IMR-90 (cell line): Measurements from ENCODE around the gene LRRC4C. TPM values are rescaled to one million over a fixed set of nuclear protein-coding genes. Genes with fewer than 3 reads are reported as not detected.

ENCODE experiments used
- ATAC-seq: fragments of 200-7000 bp; cut with Tn5 transposase; 2 replicates; pipeline ENCODE4 v1.9.1; 2020; ENCODE audit warnings: low read depth, mild to moderate bottlenecking, moderate library complexity
- BruUV-seq: library from RNA; stranded (reverse); fragments of 400-500 nt; replicated peaks from 2 replicates; lab custom pipeline; 2021; lab: Mats Ljungman, UMichigan
- CTCF ChIA-PET: fragments of 300-600 bp; formaldehyde crosslinking; extraction: SDS; loops from one replicate; lab custom pipeline; 2021; ENCODE audit warnings: antibody characterized with exemption; lab: Yijun Ruan, JAX
- POLR2A ChIA-PET: fragments of 300-600 bp; sonication (Branson Sonifier 250); formaldehyde crosslinking; loops from one replicate; lab custom pipeline; 2022; ENCODE audit warnings: antibody characterized with exemption; ENCODE audit not compliant: unreplicated experiment; lab: Charles Lee
- DNase-seq: peaks from one replicate; pipeline ENCODE4 v3.0.0; 2013
- H2AFZ ChIP-seq: replicated peaks from 2 replicates; pipeline ENCODE3; 2013; ENCODE audit warnings: low read length, mild to moderate bottlenecking; ENCODE audit not compliant: poor library complexity
- H2AK5ac ChIP-seq: 2 replicates; pipeline ENCODE4 v1.6.1; 2013; ENCODE audit warnings: low read depth, low read length, inconsistent platforms
- H2AK9ac ChIP-seq: replicated peaks from 2 replicates; pipeline ENCODE3; 2013; ENCODE audit warnings: mild to moderate bottlenecking, low read depth, low read length, moderate library complexity; ENCODE audit not compliant: poor library complexity
- H2BK120ac ChIP-seq: 2 replicates; pipeline ENCODE4 v1.6.1; 2013; ENCODE audit warnings: low read depth, low read length, inconsistent platforms
- H2BK15ac ChIP-seq: 3 replicates; pipeline ENCODE4 v1.6.1; 2013; ENCODE audit warnings: low read depth, low read length, inconsistent platforms
- H2BK20ac ChIP-seq: 2 replicates; pipeline ENCODE4 v1.6.1; 2013; ENCODE audit warnings: low read depth, mild to moderate bottlenecking, inconsistent platforms, low read length, moderate library complexity
- H2BK5ac ChIP-seq: 2 replicates; pipeline ENCODE4 v1.6.1; 2013; ENCODE audit warnings: mild to moderate bottlenecking, low read depth, low read length, inconsistent platforms; ENCODE audit not compliant: poor library complexity, severe bottlenecking
- H3K14ac ChIP-seq: replicated peaks from 2 replicates; pipeline ENCODE4 v1.6.1; 2013; ENCODE audit warnings: low read depth, low read length, inconsistent platforms
- H3K18ac ChIP-seq: 2 replicates; pipeline ENCODE4 v1.6.1; 2013; ENCODE audit warnings: low read depth, low read length, control low read depth
- H3K23ac ChIP-seq: 2 replicates; pipeline ENCODE4 v1.6.1; 2013; ENCODE audit warnings: low read depth, low read length, inconsistent platforms
- H3K27ac ChIP-seq: 2 replicates; pipeline ENCODE4 v1.5.1; 2013; ENCODE audit warnings: mild to moderate bottlenecking, control low read depth, low read length; ENCODE audit not compliant: insufficient read depth
- H3K27me3 ChIP-seq: 2 replicates; pipeline ENCODE4 v1.6.1; 2013; ENCODE audit warnings: low read length; ENCODE audit not compliant: control insufficient read depth, insufficient read depth
- H3K36me3 ChIP-seq: 2 replicates; pipeline ENCODE4 v1.6.1; 2013; ENCODE audit warnings: low read length, mixed read lengths; ENCODE audit not compliant: control insufficient read depth, insufficient read depth
- H3K4ac ChIP-seq: 2 replicates; pipeline ENCODE4 v1.6.1; 2013; ENCODE audit warnings: low read depth, low read length, inconsistent platforms
- H3K4me1 ChIP-seq: 2 replicates; pipeline ENCODE4 v1.6.1; 2013; ENCODE audit warnings: low read length, mixed read lengths; ENCODE audit not compliant: control insufficient read depth, insufficient read depth
- H3K4me2 ChIP-seq: 2 replicates; pipeline ENCODE4 v1.6.1; 2013; ENCODE audit warnings: low read depth, mild to moderate bottlenecking, control low read depth, low read length, moderate library complexity
- H3K4me3 ChIP-seq: 2 replicates; pipeline ENCODE4 v1.5.1; 2013; ENCODE audit warnings: low read depth, mild to moderate bottlenecking, control low read depth, low read length, moderate library complexity; ENCODE audit not compliant: insufficient read depth
- H3K56ac ChIP-seq: 2 replicates; pipeline ENCODE4 v1.6.1; 2013; ENCODE audit warnings: low read length, inconsistent platforms; ENCODE audit not compliant: insufficient read depth; ENCODE audit errors: extremely low read depth
- H3K79me1 ChIP-seq, 2 experiments: 2 replicates each; pipeline ENCODE4 v1.6.1; 2013; ENCODE audit warnings: low read length in 2 of 2, inconsistent platforms in 1 of 2, low read depth in 1 of 2
- H3K9ac ChIP-seq: 2 replicates; pipeline ENCODE4 v1.6.1; 2013; ENCODE audit warnings: low read depth, low read length, control low read depth
- H3K9me1 ChIP-seq: 2 replicates; pipeline ENCODE4 v1.6.1; 2013; ENCODE audit warnings: low read length, inconsistent platforms; ENCODE audit not compliant: insufficient read depth
- H3K9me3 ChIP-seq: 2 replicates; pipeline ENCODE4 v1.6.1; 2013; ENCODE audit warnings: low read length; ENCODE audit not compliant: control insufficient read depth, insufficient read depth
- H4K20me1 ChIP-seq: 2 replicates; pipeline ENCODE4 v1.6.1; 2013; ENCODE audit warnings: low read length, inconsistent platforms; ENCODE audit not compliant: insufficient read depth
- H4K5ac ChIP-seq: 2 replicates; pipeline ENCODE4 v1.6.1; 2013; ENCODE audit warnings: mild to moderate bottlenecking, low read depth, low read length, control low read depth
- H4K8ac ChIP-seq, 2 experiments: 2 replicates each; pipeline ENCODE4 v1.6.1; 2013; ENCODE audit warnings: low read depth in 2 of 2, low read length in 2 of 2, control low read depth in 1 of 2, inconsistent platforms in 1 of 2
- H4K91ac ChIP-seq: 2 replicates; pipeline ENCODE4 v1.6.1; 2013; ENCODE audit warnings: low read depth, low read length, inconsistent platforms; ENCODE audit not compliant: insufficient read depth
- BHLHE40 ChIP-seq: fragments of 150-350 bp; IDR thresholded peaks from 2 replicates; pipeline ENCODE4 v1.6.1; 2016; ENCODE audit warnings: mild to moderate bottlenecking, low read depth, low read length
- CHD1 ChIP-seq: IDR thresholded peaks from 2 replicates; pipeline ENCODE4 v1.6.1; 2012; ENCODE audit warnings: low read depth, low read length, improper control_type of control experiment
- MXI1 ChIP-seq: IDR thresholded peaks from 2 replicates; pipeline ENCODE4 v1.6.1; 2012; ENCODE audit warnings: low read depth, mild to moderate bottlenecking, low read length, moderate library complexity, borderline replicate concordance
- NFE2L2 ChIP-seq: fragments of 150-350 bp; IDR thresholded peaks from 2 replicates; pipeline ENCODE4 v1.6.1; 2016; ENCODE audit warnings: low read depth, mild to moderate bottlenecking, low read length
- POLR2A ChIP-seq: IDR thresholded peaks from 2 replicates; pipeline ENCODE4 v1.6.1; 2012; ENCODE audit warnings: mild to moderate bottlenecking, low read depth, low read length
- RCOR1 ChIP-seq: IDR thresholded peaks from 2 replicates; pipeline ENCODE4 v1.6.1; 2012; ENCODE audit warnings: mild to moderate bottlenecking, low read length, improper control_type of control experiment; ENCODE audit not compliant: insufficient replicate concordance
- SMC3 ChIP-seq: fragments of 150-350 bp; IDR thresholded peaks from 2 replicates; pipeline ENCODE4 v1.6.1; 2016; ENCODE audit warnings: low read depth, mild to moderate bottlenecking, antibody characterized with exemption, low read length, moderate library complexity
- whole genome bisulfite sequencing, 2 experiments: methylation state at CpG; one replicate each; pipeline versions ENCODE4 v1.1.5 to v1.1.7; 2013; ENCODE audit warnings: missing lambda C conversion rate in 2 of 2; ENCODE audit not compliant: insufficient read length in 1 of 2; ENCODE audit errors: extremely low coverage in 2 of 2; 5-methylcytosine and 5-hydroxymethylcytosine counted together
- dilution Hi-C: fragments of 300-500 bp; cut with HindIII; formaldehyde crosslinking; loops from one replicate; pipeline ENCODE4 v1.14.3; 2018; ENCODE audit warnings: low sequenced_read_pairs; ENCODE audit not compliant: unreplicated experiment
- in situ Hi-C: fragments of 300-500 bp; cut with MboI; formaldehyde crosslinking; loops from 3 replicates; pipeline ENCODE4 v1.14.3; 2019; ENCODE audit warnings: low sequenced_read_pairs, inconsistent platforms, mixed read lengths
- intact Hi-C: fragments of 100-400 bp; cut with micrococcal nuclease; formaldehyde crosslinking; loops from 2 replicates; pipeline ENCODE4 v1.10.0; 2022
- polyA plus RNA-seq, 3 experiments: library from polyadenylated mRNA; depleted of rRNA; stranded (reverse); fragments of >200 nt; gene quantifications; 2 replicates each; pipeline ENCODE4 v1.2.3, GENCODE V29; 2012; ENCODE audit warnings: low replicate concordance in 1 of 3
- total RNA-seq: library from RNA; depleted of rRNA; stranded (reverse); fragments of >200 nt; gene quantifications from 2 replicates; pipeline ENCODE4 v1.2.3, GENCODE V29; 2012
- TF ChIP-seq, protein P1 (sequence below): conservative IDR thresholded peaks from 2 replicates; pipeline ENCODE4 v1.5.1; 2012; ENCODE audit warnings: mild to moderate bottlenecking, low read depth, low read length, improper control_type of control experiment
- TF ChIP-seq, protein P2 (sequence below): fragments of 150-350 bp; IDR thresholded peaks from 2 replicates; pipeline ENCODE4 v1.6.1; 2017; ENCODE audit warnings: mild to moderate bottlenecking, antibody characterized with exemption, low read length, low read depth

The LRRC4C gene
- total and polyA plus RNA-seq, 2 of the 4 experiments (the other 2 are of a cell fraction) = under 0.01 to 0.03 TPM

DNA sequence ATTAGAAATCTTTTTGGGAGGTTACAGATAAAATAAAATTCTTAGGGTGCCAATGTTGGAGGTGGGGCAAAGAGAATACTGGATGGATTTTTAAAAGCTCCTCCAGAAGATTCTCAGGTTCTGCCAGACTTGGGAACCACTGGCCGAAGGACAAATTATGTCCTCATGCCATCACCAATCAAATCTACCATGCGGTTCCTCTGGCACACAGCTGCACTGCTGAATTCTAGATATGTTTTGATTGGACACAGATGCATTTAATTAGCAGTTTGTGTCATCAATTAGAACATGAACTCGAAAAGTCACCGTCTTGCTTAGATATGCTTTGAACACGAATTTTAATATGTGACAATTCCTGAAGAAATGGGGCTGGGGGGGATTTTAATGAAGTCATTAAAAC lies 1269.2 kb downstream of the LRRC4C start:
- Histone ChIP-seq H2AK5ac (no peak overlapping the region), H4K5ac (no peak overlapping the region), H3K56ac (no peak overlapping the region), H3K79me1 (no peaks in the 10 kb centered on the region), H2BK5ac (no peak overlapping the region), H3K27ac (no peak overlapping the region), H3K9me1 (no peaks in the 10 kb centered on the region), H3K14ac (no peak overlapping the region), H3K9ac (no peak overlapping the region), H3K4me2 (no peak overlapping the region), H2AFZ (no peak overlapping the region), H4K91ac (no peak overlapping the region), H3K9me3 (peaks cover 10% of the 10 kb centered on the region; the same call in 1 of the 2 replicates), H2BK15ac (no peak overlapping the region), H3K27me3 (no peaks in the 10 kb centered on the region), H3K4me3 (no peak overlapping the region), H4K8ac (no peak overlapping the region), H2BK20ac (no peak overlapping the region), H2BK120ac (no peak overlapping the region), H3K4me1 (no peaks in the 10 kb centered on the region), H3K36me3 (no peaks in the 10 kb centered on the region), H3K18ac (no peak overlapping the region), H4K20me1 (no peaks in the 10 kb centered on the region), H2AK9ac (no peak overlapping the region), H3K4ac (no peak overlapping the region), H3K23ac (no peak overlapping the region)
- no TSS peak for BruUV-seq
- no peak for ATAC-seq
- intact Hi-C loops = no loop called here
- no peak for DNase-seq
- POLR2A ChIA-PET = no interaction called here
- CTCF ChIA-PET = no interaction called here
- TF ChIP-seq SMC3 (no peak), BHLHE40 (no peak), CHD1 (no peak), MXI1 (no peak), POLR2A (no peak), NFE2L2 (no peak), RCOR1 (no peak)
- TF ChIP-seq, protein P1, sequence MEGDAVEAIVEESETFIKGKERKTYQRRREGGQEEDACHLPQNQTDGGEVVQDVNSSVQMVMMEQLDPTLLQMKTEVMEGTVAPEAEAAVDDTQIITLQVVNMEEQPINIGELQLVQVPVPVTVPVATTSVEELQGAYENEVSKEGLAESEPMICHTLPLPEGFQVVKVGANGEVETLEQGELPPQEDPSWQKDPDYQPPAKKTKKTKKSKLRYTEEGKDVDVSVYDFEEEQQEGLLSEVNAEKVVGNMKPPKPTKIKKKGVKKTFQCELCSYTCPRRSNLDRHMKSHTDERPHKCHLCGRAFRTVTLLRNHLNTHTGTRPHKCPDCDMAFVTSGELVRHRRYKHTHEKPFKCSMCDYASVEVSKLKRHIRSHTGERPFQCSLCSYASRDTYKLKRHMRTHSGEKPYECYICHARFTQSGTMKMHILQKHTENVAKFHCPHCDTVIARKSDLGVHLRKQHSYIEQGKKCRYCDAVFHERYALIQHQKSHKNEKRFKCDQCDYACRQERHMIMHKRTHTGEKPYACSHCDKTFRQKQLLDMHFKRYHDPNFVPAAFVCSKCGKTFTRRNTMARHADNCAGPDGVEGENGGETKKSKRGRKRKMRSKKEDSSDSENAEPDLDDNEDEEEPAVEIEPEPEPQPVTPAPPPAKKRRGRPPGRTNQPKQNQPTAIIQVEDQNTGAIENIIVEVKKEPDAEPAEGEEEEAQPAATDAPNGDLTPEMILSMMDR = no peak
- TF ChIP-seq, protein P2, sequence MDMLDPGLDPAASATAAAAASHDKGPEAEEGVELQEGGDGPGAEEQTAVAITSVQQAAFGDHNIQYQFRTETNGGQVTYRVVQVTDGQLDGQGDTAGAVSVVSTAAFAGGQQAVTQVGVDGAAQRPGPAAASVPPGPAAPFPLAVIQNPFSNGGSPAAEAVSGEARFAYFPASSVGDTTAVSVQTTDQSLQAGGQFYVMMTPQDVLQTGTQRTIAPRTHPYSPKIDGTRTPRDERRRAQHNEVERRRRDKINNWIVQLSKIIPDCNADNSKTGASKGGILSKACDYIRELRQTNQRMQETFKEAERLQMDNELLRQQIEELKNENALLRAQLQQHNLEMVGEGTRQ = no peak
- dilution Hi-C loops = no loop called here
- in situ Hi-C loops = no loop called here
- 53% methylated on average over 2 of the region's 5 CpGs; no CpG with 5 or more reads in 1 of the 2 experiments for WGBS, 2 experiments
